ENCODE measurements around the gene OSBP2.

GRCh38 chr22:30841273-30841672, 146.6 kb downstream of the OSBP2 start:
- no peak for TF ChIP-seq CTCF (IDR thresholded peaks at IDR 0.05)
- no peak for TF ChIP-seq POLR2A (IDR thresholded peaks at IDR 0.05)
